ENCODE results near the gene LEFTY2.

The LEFTY2 gene

DNA sequence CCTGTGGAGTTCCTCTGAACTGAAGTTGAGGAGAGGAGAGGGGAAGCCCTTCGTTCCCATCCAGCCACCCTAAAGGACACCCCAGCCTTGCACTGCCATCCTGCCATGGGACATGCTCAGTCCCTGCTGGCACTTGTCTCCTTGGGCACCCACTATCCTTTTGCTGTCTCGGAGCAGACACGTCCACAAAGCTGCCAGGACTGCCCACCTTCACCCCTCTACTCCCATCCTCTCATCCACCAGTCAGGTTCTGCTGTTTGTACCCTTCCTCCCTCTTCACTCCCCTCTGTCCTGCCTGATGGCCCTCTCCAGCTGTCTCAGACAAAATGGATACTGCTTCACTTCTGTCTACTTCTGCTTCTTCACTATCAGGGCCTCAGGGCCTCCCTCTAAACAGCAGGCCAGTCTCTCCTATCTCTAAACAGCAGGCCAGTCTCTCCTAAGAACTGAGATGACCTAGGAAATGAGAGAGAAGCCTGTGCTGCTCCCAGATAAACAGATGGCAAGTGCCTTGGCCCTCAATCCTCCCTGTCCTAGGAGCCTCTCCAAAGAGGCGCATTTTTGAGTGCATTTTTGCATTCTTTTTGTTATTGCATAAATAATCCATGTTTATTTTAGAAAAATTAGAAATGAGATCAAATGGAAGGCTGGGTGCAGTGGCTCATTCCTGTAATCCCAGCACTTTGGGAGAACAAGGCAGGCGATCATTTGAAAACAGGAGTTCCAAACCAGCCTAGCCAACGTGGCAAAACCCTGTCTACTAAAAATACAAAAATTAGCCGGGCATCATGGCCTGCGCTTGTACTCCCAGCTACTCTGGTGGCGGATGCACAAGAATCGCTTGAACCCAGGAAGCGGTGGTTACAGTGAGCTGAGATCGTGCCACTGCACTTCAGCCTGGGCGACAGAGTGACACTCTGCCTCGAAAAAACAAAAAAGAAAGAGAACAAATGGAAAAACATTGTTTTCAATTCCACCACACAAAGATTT, 12.5 kb downstream of the LEFTY2 start:
- peak; percentile 19 for DNase-seq

GRCh38 chr1:225926551-225927113, 14.4 kb downstream of the LEFTY2 start:
- no peak for DNase-seq

DNA sequence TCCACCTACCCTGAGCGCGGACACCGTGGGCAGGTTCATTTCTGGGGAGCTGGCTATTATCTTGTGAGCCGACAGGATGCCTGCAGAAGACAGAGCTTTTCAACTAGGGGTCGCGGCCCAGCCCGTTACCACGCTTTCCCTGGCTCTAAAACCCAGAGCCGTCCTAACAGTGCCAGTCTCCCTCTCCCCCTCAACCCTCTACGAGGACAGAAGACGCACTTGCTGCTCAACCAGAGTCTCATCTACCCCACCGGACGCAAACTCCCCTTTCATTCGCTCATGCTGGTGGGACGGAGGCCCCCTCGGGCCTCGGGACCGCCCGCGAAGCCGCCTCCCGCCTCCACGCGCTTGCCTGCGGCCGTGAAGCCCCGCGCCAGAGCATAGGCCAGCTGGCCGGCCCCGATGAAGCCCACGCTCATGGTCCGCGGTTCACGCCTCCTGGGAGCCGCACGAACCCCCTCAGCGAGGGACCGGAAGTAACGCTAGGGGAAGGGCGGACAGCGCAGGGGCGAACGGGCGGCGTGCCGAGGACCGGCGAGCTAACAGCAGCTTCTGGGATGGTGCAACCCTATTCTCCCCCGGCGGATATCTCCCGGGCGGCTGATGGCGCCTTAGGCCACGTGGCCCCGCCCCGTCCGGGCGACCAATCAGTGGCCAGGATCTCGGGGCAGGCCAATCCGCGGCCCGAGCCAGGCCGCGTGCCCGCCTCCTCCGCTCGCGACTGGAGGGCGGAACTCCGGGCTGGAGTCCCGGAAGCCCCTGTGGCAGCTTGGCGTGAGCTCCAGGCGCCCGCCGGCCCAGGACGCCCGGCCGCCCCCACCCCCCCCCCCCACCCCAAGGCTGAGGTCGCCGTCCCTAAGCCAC, 17.1 kb downstream of the LEFTY2 start, which contains the start of gene PYCR2:
Gene PYCR2, minus strand, starts transcription at position 559 of the 864 bp plus-strand sequence. Its CDS starts 140 bp downstream, at position 419.
- DNase-seq = peak; percentile 92

DNA sequence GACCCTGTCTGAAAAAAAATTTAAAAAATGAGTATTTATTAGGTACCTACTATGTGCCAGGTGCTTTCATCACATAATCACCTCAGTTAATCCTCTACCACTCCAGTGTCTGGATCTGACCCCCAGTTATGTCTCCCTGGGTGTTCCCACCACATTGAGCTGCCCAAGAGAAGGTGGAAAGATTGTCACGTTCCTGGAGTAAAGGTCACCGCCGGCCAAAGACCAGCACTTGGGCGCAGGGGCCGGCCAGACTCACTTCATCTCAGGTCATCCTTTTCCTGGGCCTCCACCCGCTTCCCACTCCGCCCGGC, 17.7 kb downstream of the LEFTY2 start:
- no peak for DNase-seq

GRCh38 chr1:225921734-225922709, 19.0 kb downstream of the LEFTY2 start:
- DNase-seq = no peak

- no peak for DNase-seq
Measured at GRCh38 chr1:225919906-225920305, 21.1 kb downstream of the LEFTY2 start.

DNA sequence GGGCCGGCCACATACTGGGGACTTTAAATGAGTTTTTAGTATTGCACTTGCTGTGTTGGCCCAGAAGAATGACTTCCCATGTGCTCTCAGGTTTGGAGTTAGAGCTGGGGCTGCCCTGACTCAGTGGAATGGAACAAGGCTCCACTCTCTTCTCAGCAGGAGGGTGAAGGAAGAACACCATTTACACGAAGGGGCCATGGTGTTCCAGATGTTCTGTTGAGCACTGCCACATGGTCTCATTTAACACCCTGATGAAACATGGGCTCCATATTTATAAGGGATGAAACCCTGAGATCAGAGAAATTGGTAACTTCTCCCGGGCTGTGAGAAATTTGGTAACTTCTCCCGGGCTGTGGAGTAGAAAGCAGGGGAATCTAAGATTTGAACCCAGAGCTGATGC, 22.7 kb downstream of the LEFTY2 start:
- no peak for DNase-seq

DNA sequence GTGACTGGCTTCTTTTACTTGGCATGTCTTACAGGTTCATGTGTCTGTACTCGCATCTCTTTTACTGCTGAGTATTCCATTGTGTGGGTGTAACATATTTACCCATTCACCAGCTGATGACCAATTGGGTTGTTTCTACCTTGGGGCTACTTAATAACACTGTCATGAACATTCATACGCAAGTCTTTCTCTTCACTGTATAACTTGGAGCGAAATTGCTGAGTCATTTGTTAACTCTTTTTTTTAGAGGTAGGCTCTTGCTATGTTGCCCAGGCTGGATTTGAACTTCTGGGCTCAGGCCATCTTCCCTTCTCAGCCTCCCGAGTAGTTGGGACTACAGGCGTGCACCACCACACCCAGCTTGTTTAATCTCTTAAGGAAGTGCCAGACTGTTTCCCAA, 23.5 kb downstream of the LEFTY2 start:
- DNase-seq = no peak

DNA sequence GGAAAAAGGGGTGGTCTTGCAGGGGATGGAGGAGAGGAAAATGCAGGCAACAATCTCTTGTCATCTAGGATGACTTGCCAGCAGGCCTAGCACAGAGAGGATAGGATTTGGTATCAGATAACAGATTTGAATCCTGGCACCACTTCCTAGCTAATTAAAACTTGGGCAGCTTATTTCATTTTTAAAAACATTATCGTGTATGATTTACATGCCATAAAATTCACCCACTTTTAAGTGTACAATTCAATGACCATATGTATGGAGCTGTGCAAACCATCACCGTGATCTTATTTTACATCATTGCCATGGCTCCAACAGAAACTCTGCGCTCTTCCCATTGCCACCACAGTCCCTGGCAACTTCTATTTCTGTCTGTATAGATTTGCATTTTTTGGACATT, 23.9 kb downstream of the LEFTY2 start:
- no peak for DNase-seq

- DNase-seq = peak; percentile 20
Measured at GRCh38 chr1:225915538-225915991, 25.5 kb downstream of the LEFTY2 start.

DNA sequence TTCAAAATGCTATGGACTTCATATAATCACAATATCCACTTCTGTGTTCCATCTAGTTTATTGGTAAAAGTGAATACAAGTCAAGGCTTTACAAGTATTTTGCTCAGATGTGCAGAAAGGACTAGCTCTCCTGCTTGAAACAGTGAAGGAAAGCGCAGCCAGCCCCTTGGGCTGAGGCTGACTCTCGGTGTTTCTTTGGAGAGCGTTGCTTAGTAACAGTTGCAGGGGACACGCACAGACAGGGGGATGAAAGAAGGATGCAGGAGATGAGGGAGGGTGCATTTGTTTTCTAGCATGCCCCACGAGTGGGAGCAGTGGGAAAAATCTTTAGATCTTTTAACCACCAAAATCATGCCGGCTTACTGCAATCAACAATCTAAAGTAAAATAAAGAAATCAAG, 26.1 kb downstream of the LEFTY2 start:
- DNase-seq = no peak

- DNase-seq = no peak
Measured at GRCh38 chr1:225914391-225914790, 26.6 kb downstream of the LEFTY2 start.

DNA sequence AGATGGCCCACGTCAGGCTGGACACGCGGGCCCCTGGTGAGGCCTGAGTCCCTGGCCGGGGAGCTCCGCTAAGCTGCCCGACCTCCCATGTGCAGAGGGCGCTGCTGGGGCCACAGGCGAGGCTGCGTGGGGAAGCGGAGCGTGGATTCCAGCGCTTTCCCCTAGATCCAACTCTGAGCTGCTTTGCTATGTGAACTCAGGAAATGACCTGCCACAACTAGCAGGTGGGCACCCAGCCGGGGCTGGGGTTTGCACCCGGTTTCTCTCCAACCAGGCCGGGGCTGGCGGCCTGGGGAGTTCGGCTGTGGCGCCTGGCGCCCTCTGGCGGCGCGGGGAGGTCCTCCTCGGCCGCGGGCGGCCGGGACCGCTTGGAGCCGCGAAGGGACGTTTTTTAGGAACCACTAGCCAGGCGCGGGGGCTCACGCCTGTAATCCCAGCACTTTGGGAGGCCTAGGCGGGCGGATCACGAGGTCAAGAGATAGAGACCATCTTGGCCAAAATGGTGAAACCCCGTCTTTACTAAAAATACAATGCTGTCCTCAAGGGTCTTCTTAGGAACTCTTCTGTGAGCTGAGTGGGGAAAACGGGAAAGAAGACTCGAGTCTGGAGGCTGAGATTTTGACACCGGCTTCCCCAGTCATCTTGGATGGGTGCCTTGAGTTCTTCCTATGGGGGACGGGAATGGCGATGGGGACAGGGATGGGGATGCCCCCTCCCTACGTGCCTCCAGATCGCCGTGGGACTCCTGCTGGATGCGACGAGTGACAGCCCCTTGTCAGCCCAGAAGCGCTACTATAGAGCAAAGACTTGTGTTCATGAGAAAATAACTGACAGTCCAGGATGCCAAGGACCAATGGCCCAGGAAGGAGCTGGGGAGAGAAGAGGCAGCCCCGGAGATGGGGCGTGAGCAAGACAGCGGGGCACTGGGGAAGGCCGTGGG, 29.6 kb downstream of the LEFTY2 start:
- DNase-seq = no peak

- DNase-seq = no peak
Measured at GRCh38 chr1:225909477-225909876, 31.5 kb downstream of the LEFTY2 start.

DNA sequence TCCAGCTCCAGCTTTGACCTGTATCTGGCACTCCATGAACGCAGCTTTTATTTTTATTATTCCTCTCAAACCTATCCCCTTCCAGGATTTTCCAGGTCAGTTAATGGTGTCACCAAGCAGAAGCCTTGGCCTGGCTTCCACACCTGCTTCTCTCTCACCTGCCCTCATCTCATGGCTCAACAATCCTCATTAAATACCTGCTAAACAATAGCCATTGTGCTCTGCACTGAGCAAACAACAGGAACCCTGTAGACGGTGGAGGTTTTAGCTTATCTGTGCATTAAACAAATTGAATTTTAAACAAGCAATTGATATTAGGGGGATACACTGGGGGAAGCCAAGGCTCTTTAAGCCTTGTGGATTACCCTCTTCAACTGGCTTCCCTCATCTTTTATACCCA, 32.2 kb downstream of the LEFTY2 start:
- DNase-seq = no peak

DNA sequence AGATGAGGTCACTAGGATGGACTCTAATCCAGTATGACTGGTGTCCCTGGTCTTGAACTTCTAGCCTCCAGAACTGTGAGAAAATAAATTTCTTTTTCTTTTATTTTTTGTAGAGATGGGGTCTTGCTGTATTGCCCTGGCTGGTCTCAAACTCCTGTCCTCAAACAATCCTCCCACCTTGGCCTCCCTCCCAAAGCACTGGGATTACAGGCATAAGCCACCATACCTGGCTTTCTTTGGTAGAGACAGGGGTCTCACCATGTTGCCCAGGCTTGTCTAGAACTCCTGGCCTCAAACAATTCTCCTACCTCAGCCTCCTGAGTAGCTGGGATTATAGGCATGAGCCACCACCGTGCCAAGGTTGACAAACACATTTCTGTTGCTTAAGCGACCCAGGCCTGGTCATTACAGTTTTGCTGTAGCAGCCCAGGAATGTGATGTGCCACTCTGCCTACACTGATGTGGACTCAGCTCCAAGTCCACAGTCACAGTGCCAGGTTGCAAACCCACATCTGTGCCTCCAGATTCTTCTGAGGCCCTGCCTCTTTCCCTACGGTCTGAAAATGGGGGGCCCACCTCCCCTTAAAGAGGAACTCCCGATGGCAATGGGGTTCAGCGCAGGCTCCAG, 32.9 kb downstream of the LEFTY2 start:
- no peak for DNase-seq

GRCh38 chr1:225907341-225907740, 33.7 kb downstream of the LEFTY2 start:
- no peak for DNase-seq

- DNase-seq = no peak
Measured at GRCh38 chr1:225906467-225906866, 34.6 kb downstream of the LEFTY2 start.

- no peak for DNase-seq
Measured at GRCh38 chr1:225903623-225904022, 37.4 kb downstream of the LEFTY2 start.

Data from DMS 273 treated with DMSO at 0.1 percent for 48 hours (cell line).